ES-I3 (cell line): ENCODE measurements around the gene LCOR.
"Not testable (repeated sequence)": the region's sequence is repeated elsewhere in the genome, so short reads cannot be mapped to it uniquely, and the experiment has no call there.

Experiments used
- H3K36me3 ChIP-seq: 2 replicates; pipeline ENCODE4 v1.6.1; 2013; ENCODE audit warnings: mild to moderate bottlenecking, low read length, control low read depth, moderate library complexity; ENCODE audit not compliant: insufficient read depth
- H3K4me1 ChIP-seq: 2 replicates; pipeline ENCODE4 v1.6.1; 2013; ENCODE audit warnings: mild to moderate bottlenecking, control low read depth, low read length; ENCODE audit not compliant: insufficient read depth
- H3K9ac ChIP-seq: 2 replicates; pipeline ENCODE4 v1.6.1; 2013; ENCODE audit warnings: low read depth, mild to moderate bottlenecking, low read length, moderate library complexity
- H3K9me3 ChIP-seq: 2 replicates; pipeline ENCODE4 v1.6.1; 2013; ENCODE audit warnings: mild to moderate bottlenecking, low read length, moderate library complexity; ENCODE audit not compliant: control insufficient read depth, insufficient read depth

LCOR gene

GRCh38 chr10:96831867-96832720 lies at the start of gene LCOR:
Gene LCOR (plus strand): TSS chr10:96832298. CDS start chr10:96949058, 116,760 bp downstream.
- no peaks in the 10 kb centered on the region for H3K36me3 ChIP-seq
- H3K9me3 ChIP-seq: no peaks in the 10 kb centered on the region
- H3K4me1 ChIP-seq: peaks cover 7% of the 10 kb centered on the region
- H3K9ac ChIP-seq: peak within 1 kb of the TSS; percentile 71

- Histone ChIP-seq H3K4me1 (no peaks in the 10 kb centered on the region), H3K9ac (no peak overlapping the region), H3K36me3 (peaks cover 4% of the 10 kb centered on the region; the same call in 1 of the 2 replicates), H3K9me3 (peaks cover 7% of the 10 kb centered on the region)
Measured at GRCh38 chr10:96784253-96784652, 47.8 kb upstream of the LCOR start.

GRCh38 chr10:96789571-96790108 lies 42.5 kb upstream of the LCOR start:
- Histone ChIP-seq H3K9me3 (peaks cover 7% of the 10 kb centered on the region), H3K4me1 (no peaks in the 10 kb centered on the region), H3K9ac (no peak overlapping the region), H3K36me3 (peaks cover 4% of the 10 kb centered on the region; the same call in 1 of the 2 replicates)

DNA sequence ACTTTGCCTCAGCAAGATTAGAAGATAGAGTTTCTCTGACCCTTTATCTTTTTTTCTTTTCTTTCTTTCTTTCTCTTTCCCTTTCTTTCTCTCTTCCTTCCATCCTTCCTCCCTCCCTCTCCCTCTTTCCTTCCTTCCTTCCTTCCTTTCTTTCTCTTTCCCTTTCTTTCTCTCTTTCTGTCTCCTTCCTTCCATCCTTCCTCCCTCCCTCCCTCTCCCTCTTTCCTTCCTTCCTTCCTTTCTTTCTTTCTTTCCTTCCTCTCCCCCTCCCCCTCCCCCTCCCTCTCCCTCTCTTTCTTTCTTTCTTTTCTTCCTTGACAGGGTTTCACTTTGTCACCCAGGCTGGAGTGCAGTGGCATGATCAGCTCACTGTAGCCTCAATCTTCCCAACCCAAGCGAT lies 40.2 kb upstream of the LCOR start:
- Histone ChIP-seq H3K9me3 (peaks cover 3% of the 10 kb centered on the region), H3K36me3 (no peaks in the 10 kb centered on the region), H3K4me1 (no peaks in the 10 kb centered on the region), H3K9ac (no peak overlapping the region)

DNA sequence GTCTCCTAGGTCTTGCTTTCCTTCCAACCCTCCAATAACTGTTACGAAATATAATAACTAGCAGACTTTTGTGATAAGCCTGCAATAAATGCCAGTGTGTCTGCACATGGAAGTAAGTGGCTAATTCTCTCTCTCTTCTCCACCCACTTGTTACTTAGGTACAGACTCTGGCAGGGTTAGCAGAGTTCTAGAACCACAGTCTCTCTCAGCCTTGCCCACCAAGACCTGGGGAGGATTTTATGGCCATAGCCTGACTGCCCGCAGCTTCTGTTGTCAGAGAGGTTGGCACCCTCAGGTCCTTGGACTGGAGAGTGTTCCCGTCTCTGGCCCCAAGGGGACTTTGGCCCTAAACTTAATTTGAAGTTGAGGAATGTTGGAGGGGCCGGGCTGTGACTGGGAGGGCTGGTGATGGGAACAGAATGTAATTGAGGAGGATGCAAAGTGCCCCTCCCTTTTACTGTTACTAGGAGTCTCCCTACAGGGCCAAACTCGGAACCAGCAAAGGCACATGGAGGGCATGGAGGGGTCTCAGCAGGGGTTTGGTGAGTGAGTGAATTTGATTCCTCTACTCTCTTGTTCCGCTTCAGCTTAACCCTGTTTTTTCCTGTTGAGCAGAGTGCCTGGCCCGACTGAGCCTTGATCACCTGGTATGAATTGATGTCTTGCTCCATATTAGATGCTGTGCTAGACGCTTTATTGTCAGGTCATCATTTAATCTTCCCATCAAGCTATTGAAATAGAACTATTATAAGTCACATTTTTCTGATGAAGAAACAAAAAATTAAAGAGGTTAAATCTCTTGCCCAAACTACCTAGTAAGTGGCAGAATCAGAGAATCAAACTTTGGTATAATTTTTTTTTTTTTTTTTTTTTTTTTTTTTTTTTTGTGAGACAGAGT lies 37.0 kb upstream of the LCOR start:
- Histone ChIP-seq H3K36me3 (no peaks in the 10 kb centered on the region), H3K9me3 (no peaks in the 10 kb centered on the region), H3K9ac (no peak overlapping the region), H3K4me1 (no peaks in the 10 kb centered on the region)

- H3K4me1 ChIP-seq: no peaks in the 10 kb centered on the region
- no peak overlapping the region for H3K9ac ChIP-seq
- H3K36me3 ChIP-seq: no peaks in the 10 kb centered on the region
- no peaks in the 10 kb centered on the region for H3K9me3 ChIP-seq
Measured at GRCh38 chr10:96797485-96797884, 34.6 kb upstream of the LCOR start.

DNA sequence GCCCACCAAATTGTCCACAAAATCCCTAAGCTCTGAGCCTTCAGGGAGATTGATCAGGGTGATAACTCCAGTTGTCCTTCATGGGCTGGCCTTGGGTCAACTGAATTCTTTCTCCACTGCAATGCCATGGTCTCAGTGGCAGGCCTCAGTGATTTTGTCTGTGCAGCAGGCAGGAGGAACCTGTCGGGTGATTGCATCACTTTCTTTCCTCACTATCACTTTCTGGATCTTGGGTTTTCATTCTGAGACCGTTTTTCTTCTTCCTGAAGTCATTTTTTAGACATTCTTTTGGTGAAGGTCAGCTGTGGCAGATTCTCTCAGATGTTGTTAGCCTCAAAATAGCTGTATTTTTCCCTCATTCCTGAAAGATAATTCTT lies 28.8 kb upstream of the LCOR start:
- Histone ChIP-seq H3K9me3 (peaks cover 5% of the 10 kb centered on the region; the same call in 1 of the 2 replicates), H3K9ac (no peak overlapping the region), H3K36me3 (no peaks in the 10 kb centered on the region), H3K4me1 (no peaks in the 10 kb centered on the region)

DNA sequence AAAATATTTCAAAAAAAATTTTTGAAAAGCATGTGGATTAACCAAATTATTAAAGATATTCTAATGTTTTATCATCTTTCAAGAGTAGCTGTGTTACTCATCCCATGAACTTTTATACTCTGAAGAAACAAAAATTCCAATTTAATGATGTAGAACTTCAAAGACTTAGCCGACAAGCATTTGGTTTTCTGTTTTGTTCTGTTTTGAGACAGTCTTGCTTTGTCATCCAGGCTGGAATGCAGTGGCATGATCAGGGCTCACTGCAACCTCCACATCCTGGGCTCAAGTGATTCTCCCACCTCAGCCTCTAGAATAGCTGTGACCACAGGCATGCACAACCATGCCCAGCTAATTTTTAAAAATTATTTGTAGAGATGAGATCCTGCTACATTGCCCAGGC lies 17.8 kb upstream of the LCOR start:
- Histone ChIP-seq H3K9me3 (no peaks in the 10 kb centered on the region), H3K9ac (no peak overlapping the region), H3K4me1 (no peaks in the 10 kb centered on the region), H3K36me3 (no peaks in the 10 kb centered on the region)

GRCh38 chr10:96818971-96819370 lies 13.1 kb upstream of the LCOR start:
- H3K9me3 ChIP-seq, H3K9ac ChIP-seq, H3K36me3 ChIP-seq, H3K4me1 ChIP-seq: not testable (repeated sequence)

DNA sequence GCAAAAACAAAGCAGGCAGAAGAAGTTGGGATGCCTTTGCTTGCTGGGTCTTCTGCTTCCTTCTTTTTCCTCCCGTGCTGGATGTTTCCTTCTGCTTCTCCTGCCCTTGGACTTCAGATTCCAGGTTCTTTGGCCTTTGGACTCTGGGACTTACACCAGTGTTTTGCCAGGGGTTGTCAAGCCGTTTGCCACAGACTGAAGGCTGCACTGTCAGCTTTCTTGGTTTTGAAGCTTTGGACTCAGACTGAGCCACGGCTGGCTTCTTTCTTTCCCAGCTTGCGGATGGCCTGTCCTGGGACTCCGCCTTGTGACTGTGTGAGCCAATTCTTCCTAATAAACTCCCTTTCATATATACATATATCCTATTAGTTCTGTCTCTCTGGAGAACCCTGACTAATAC lies 11.3 kb upstream of the LCOR start:
- Histone ChIP-seq H3K9ac (no peak overlapping the region), H3K4me1 (no peaks in the 10 kb centered on the region), H3K36me3 (no peaks in the 10 kb centered on the region), H3K9me3 (no peaks in the 10 kb centered on the region)

DNA sequence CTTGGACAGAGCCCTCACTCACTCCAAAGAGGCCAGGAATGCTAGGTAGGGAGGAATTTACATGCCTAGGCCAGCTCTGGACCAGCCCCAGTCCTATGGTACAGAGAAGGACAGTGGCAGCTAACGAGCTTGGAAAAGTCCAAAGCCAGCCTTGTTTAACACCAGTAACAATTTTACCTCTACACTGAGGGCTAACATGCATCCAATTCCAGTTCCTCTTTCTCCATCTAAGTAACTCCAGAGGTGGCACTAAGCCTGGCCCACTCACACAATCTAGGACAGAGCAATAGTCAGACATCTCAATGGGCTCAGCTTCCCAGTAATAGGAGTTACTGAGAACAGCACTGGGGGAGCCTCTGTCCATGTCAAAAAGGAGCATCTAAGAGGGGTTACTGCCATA lies 5.7 kb upstream of the LCOR start:
- Histone ChIP-seq H3K9me3 (no peaks in the 10 kb centered on the region), H3K36me3 (no peaks in the 10 kb centered on the region), H3K9ac (no peak overlapping the region), H3K4me1 (no peaks in the 10 kb centered on the region; the same call in 1 of the 2 replicates)

DNA sequence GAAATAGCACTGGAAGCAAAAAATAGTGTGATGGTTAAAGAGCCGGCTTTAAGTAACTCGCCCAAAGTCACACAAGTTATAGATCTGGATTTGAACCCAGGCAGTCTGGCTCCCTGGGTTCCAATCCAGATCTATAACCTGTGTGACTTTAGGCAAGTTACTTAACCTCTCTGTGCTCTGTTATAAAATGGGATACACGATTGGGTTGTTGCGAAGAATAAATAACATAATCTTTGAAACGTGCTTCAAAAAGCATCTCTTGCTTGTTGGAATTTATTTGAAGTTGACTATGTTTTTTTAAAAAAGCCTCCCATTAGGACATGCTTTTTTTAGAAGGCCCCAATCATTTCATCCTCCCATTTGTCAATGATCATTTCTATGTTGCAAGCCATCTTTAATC lies 3.5 kb upstream of the LCOR start:
- Histone ChIP-seq H3K9me3 (no peaks in the 10 kb centered on the region), H3K4me1 (no peaks in the 10 kb centered on the region; the same call in 1 of the 2 replicates), H3K9ac (no peak overlapping the region), H3K36me3 (no peaks in the 10 kb centered on the region)

- peaks cover 2% of the 10 kb centered on the region; the same call in 1 of the 2 replicates for H3K4me1 ChIP-seq
- no peak overlapping the region for H3K9ac ChIP-seq
- H3K36me3 ChIP-seq: no peaks in the 10 kb centered on the region
- no peaks in the 10 kb centered on the region for H3K9me3 ChIP-seq
Measured at GRCh38 chr10:96829029-96829773, 2.9 kb upstream of the LCOR start.
